Activated CD8-positive, alpha-beta memory T cell treated with anti-CD3 and anti-CD28 coated beads, Interleukin-2, amount 10 ng/mL, durations not matched to agents 7 days and 5 days (primary cell): ENCODE measurements around the gene TOM1. TPM values are rescaled to one million over a fixed set of nuclear protein-coding genes. Genes with fewer than 3 reads are reported as not detected.

Experiments used
- ATAC-seq: fragments of 150-1000 bp; cut with Tn5 transposase; one replicate; pipeline ENCODE4 v1.10.0; 2021; ENCODE audit warnings: moderate library complexity
- CTCF ChIA-PET: fragments of 350-600 bp; sonication (Branson Sonifier 250); formaldehyde crosslinking; loops from one replicate; lab custom pipeline; 2021; ENCODE audit warnings: antibody characterized with exemption; lab: Charles Lee
- DNase-seq: peaks from one replicate; pipeline ENCODE4 v3.0.0-alpha.2; 2020
- H3K27ac Mint-ChIP-seq: one replicate; pipeline ENCODE4 v1.8.0; 2021; ENCODE audit warnings: mild to moderate bottlenecking, mixed read lengths
- H3K27me3 Mint-ChIP-seq: one replicate; pipeline ENCODE4 v1.8.0; 2021; ENCODE audit warnings: mixed read lengths
- H3K36me3 Mint-ChIP-seq: one replicate; pipeline ENCODE4 v1.8.0; 2021; ENCODE audit warnings: mild to moderate bottlenecking, mixed read lengths
- H3K4me1 Mint-ChIP-seq: one replicate; pipeline ENCODE4 v1.8.0; 2021; ENCODE audit warnings: mixed read lengths
- H3K4me3 Mint-ChIP-seq: one replicate; pipeline ENCODE4 v1.8.0; 2021; ENCODE audit warnings: mild to moderate bottlenecking, moderate library complexity, mixed read lengths
- H3K9me3 Mint-ChIP-seq: one replicate; pipeline ENCODE4 v1.8.0; 2022; ENCODE audit warnings: low read depth, mixed read lengths
- total RNA-seq, 2 experiments: library from RNA; stranded (reverse); gene quantifications; one replicate each; pipeline ENCODE4 v1.2.3, GENCODE V29; 2021

TOM1 gene
- total RNA-seq, 2 experiments from 2014 or later = 16.1 to 20.5 TPM

DNA sequence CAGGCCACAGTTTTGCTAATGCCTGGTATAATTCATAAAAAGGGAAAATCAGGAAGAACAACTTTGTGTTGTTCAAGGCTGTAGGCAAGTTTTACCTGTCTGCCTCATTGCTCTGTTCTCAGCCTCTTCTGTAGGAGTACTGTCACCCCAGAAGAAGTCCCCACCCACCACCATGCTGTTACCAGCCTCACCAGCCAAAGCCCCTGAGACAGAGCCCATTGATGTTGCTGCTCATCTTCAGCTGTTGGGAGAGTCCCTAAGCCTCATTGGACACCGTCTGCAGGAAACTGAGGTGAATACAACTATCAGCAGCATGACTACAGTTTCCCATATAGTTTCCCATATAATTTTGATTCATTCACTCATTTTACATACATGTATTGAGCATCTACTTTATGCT, 11.6 kb upstream of the TOM1 start:
- H3K27me3 Mint-ChIP-seq = no peaks in the 10 kb centered on the region
- H3K9me3 Mint-ChIP-seq = no peaks in the 10 kb centered on the region
- ATAC-seq (no peak), DNase-seq (no peak)
- no peak overlapping the region for H3K27ac Mint-ChIP-seq
- CTCF ChIA-PET = no interaction called here
- peaks cover 2% of the 10 kb centered on the region for H3K4me1 Mint-ChIP-seq
- H3K4me3 Mint-ChIP-seq = no peak overlapping the region
- peaks cover 44% of the 10 kb centered on the region for H3K36me3 Mint-ChIP-seq

DNA sequence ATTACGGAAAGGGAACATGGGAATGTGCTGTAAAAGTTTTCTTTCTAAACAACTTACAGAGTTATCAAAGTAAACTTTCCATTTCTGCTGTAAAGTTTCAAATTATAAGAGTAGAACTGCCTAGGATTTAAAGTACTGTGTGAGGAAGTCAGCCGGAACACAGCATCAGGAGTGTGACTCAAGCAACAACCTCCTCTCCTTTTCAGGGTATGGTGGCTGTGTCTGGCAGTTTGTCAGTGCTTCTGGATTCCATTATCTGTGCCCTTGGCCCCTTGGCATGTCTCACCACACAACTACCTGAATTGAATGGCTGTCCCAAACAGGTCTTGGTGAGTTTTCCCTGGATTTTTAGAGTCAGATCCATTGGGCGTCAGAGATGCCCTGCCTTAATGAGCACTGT, 6.9 kb upstream of the TOM1 start:
- Mint-ChIP-seq H3K4me1 (no peaks in the 10 kb centered on the region), H3K27me3 (no peaks in the 10 kb centered on the region), H3K4me3 (no peak overlapping the region), H3K27ac (no peak overlapping the region), H3K9me3 (no peaks in the 10 kb centered on the region), H3K36me3 (peaks cover 42% of the 10 kb centered on the region)
- no peak for ATAC-seq
- no peak for DNase-seq
- CTCF ChIA-PET = no interaction called here

DNA sequence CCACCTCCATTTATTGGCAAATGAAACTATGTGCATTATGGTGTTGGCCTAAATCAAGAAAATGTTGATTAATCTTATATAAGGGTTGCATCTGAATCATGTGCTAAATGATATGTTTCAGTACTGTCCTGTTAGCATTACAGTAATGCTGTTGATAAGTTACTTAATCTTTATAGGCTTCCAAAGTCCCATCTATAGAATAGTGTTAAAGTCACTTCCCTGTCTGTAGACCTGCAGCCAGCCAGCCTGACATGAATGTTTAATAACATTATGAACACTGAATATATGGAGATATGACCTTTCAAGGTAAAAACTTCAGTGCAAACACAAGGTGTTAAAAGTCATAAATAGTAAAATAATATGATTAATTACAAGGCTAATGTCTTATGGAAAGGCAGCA, 3.6 kb upstream of the TOM1 start:
- H3K27me3 Mint-ChIP-seq = no peaks in the 10 kb centered on the region
- peaks cover 31% of the 10 kb centered on the region for H3K36me3 Mint-ChIP-seq
- CTCF ChIA-PET = no interaction called here
- H3K4me3 Mint-ChIP-seq = no peak overlapping the region
- no peak for ATAC-seq
- DNase-seq = no peak
- peaks cover 11% of the 10 kb centered on the region for H3K4me1 Mint-ChIP-seq
- H3K27ac Mint-ChIP-seq = no peak overlapping the region
- no peaks in the 10 kb centered on the region for H3K9me3 Mint-ChIP-seq

DNA sequence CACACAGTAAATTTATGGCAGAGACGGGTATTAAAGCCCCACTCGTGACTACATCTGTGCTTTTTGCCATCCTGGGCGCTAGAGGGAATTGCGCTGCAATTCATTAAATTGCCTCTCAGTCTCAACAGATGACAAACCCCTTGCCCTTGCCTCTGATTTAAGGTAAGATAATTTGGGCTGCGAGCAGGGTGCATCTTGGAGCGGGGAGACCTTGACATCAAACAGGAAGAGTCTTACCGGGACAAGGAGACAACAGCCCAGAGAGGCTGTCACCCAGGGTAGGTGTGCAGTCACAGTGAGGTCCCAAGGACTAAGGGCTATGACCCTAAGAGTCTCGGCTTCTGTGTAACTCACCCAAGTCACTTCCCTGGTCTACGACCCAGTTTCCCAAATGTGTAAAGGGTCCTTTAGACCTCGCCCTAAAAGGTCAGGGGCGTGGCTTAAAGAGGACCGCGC, 449 bp upstream of the TOM1 start:
- Mint-ChIP-seq H3K27me3 (no peaks in the 10 kb centered on the region), H3K36me3 (peaks cover 10% of the 10 kb centered on the region), H3K4me1 (peaks cover 17% of the 10 kb centered on the region), H3K27ac (peak overlapping the region; percentile 85), H3K9me3 (no peaks in the 10 kb centered on the region), H3K4me3 (peak overlapping the region; percentile 81)
- ATAC-seq (no peak), DNase-seq (no peak)
- CTCF ChIA-PET = interaction anchor here (1.0 kb wide), 2 partner anchors 12 to 29 kb away, joined by 3 to 4 read pairs; no protein-coding TSS in a partner anchor

DNA sequence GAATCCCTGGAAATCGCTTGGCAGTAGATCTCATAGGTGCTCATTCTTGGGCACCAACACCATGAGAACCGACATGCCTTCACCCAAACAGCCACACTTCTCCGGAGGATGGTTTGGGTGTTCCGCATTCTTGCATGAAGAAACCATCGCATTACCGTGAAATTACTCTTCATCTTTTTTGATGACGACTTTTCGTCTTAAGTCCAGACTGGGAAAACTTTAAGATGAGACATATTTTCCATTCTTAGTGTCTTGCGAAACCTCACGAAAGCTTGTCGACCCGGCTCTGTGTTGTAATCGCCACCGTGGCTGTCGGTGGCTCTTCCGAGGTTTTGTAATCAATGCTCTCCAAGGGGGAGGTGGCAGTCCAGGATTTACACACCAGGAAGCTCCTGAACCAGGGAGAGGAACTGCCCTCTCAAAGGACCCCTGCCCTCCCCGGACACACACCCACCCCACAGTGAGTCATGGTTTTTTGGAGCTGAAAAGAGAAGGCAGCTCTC, 1.7 kb downstream of the TOM1 start:
- H3K27me3 Mint-ChIP-seq = no peaks in the 10 kb centered on the region

DNA sequence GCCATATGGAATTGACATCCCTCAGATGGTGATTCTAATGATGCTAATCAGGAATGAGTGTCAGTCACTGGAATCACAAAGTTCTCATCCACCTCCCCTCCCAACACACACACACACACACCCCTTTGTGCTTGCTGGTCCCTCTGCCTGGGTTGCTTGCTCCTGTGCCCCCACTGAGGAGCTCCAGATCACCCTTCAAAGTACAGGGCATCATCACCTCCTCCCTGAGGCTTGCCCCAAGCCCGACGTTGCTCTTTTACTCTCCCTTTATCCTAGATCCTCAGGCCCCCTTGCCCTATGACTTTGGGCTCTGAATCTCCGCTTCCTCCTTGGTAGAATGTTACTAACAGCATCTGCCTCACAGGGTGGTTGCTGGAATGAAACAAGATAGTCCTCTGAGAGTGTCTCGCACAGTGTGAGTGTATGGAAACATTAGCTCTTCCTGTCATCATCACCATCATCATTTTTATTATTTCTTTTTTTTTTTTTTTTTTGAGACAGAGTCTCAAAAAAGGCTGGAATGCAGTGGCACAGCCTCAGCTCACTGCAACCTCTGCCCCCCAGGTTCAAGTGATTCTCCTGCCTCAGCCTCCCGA, 3.4 kb downstream of the TOM1 start:
- ATAC-seq (no peak), DNase-seq (no peak)
- H3K27ac Mint-ChIP-seq = no peak overlapping the region
- H3K36me3 Mint-ChIP-seq = peaks cover under 1% of the 10 kb centered on the region
- CTCF ChIA-PET = no interaction called here
- H3K9me3 Mint-ChIP-seq = no peaks in the 10 kb centered on the region
- peaks cover 40% of the 10 kb centered on the region for H3K4me1 Mint-ChIP-seq
- no peak overlapping the region for H3K4me3 Mint-ChIP-seq
- H3K27me3 Mint-ChIP-seq = no peaks in the 10 kb centered on the region

More for the DNA sequence above, 1.7 kb downstream of the TOM1 start:
- CTCF ChIA-PET = no interaction called here
- H3K4me3 Mint-ChIP-seq = peak overlapping the region; percentile 26
- no peak for DNase-seq
- no peak overlapping the region for H3K27ac Mint-ChIP-seq
- H3K36me3 Mint-ChIP-seq = peaks cover 8% of the 10 kb centered on the region
- ATAC-seq = no peak
- H3K4me1 Mint-ChIP-seq = peaks cover 27% of the 10 kb centered on the region
- no peaks in the 10 kb centered on the region for H3K9me3 Mint-ChIP-seq

DNA sequence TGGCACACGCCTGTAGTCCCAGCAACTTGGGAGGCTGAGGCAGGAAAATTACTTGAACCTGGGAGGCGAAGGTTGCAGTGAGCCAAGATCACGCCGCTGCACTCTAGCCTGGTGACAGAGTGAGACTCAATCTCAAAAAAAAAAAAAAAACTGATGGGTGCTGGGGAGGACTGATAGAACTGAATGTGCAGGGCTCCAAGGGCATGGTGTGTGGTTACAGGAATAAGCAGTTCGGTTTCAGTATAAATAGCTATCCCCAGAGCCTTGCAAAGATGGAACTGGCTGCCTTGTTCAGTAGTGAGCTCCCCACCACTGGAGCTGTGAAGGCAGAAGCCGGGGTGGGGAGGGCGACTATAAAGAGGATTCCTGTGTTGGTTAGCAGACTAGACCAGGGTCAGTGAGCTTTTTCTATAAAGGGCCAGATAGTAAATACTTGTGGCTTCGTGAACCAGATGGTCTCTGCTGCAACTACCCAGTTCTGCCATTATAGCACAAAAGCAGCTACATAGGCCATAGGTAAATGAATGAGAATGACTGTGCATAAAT, 5.9 kb downstream of the TOM1 start:
- H3K27ac Mint-ChIP-seq = no peak overlapping the region
- no peaks in the 10 kb centered on the region for H3K27me3 Mint-ChIP-seq
- H3K9me3 Mint-ChIP-seq = no peaks in the 10 kb centered on the region

DNA sequence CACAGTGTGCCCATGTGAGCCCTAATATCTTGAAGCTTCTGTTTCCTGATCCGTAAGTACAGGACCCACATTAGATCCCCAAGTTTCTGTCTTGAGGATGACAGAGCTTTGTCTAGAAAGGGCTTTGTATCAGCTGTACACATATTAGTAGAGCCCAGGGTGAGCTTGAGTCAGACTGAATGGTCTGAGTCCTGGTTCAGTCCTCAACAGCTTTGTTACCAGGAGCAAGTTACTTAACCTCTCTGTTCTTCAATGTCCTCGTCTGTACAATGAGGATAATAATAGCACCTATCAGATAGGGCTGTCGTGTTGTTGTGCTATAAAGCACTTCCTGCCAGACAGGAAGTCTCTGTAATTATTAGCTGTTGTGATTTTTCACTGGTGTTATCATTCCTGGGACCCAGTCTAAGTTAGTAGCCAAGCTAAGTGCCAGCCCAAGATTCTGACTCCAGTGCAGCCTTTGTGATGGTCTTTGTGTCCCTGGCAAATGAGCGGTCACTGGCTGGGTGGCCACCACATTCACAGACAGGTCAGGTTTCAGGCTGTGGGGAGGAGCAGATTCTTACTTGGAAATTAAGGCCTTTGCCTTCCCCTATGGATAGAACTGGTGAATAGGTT, 6.8 kb downstream of the TOM1 start:
- no peaks in the 10 kb centered on the region for H3K9me3 Mint-ChIP-seq
- no peaks in the 10 kb centered on the region for H3K27me3 Mint-ChIP-seq
- H3K36me3 Mint-ChIP-seq = no peaks in the 10 kb centered on the region
- ATAC-seq (no peak), DNase-seq (no peak)
- H3K27ac Mint-ChIP-seq = no peak overlapping the region
- no peak overlapping the region for H3K4me3 Mint-ChIP-seq
- peaks cover 58% of the 10 kb centered on the region for H3K4me1 Mint-ChIP-seq
- CTCF ChIA-PET = interaction anchor here (1.0 to 1.5 kb wide), 5 partner anchors 24 to 759 kb away, joined by 3 to 6 read pairs (median 5); partner anchors contain the start of gene HMGXB4

More for the DNA sequence above, 5.9 kb downstream of the TOM1 start:
- no peak overlapping the region for H3K4me3 Mint-ChIP-seq
- no peaks in the 10 kb centered on the region for H3K36me3 Mint-ChIP-seq
- peaks cover 54% of the 10 kb centered on the region for H3K4me1 Mint-ChIP-seq
- CTCF ChIA-PET = interaction anchor here (1.5 kb wide), 1 partner anchor 760 kb away, joined by 5 read pairs; no protein-coding TSS in a partner anchor
- ATAC-seq (no peak), DNase-seq (no peak)

DNA sequence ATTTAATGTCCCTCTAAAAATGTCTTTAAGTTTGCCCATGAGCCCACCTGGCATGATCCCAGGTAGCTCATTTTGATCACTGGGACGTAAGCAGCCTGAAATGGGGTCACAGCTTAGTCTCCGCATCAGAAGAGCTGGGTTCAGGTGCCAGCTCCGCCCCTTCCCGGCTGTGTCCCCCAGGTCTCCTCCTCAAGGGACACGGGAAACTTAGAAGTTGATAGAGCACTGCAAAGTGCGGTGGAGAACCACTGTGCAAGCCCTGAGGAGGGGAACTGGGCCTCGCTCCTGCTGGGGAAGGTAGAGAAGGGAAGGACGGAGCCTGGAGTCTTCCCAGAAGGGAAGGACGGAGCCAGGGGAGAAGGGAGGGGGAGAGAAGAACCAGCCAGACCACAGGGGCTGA, 7.7 kb downstream of the TOM1 start:
- H3K9me3 Mint-ChIP-seq = no peaks in the 10 kb centered on the region
- H3K4me1 Mint-ChIP-seq = peaks cover 60% of the 10 kb centered on the region
- no peak overlapping the region for H3K4me3 Mint-ChIP-seq
- CTCF ChIA-PET = interaction anchor here (1.0 to 1.3 kb wide), 4 partner anchors 23 to 157 kb away, joined by 3 to 6 read pairs (median 4); partner anchors contain the start of gene HMGXB4
- no peaks in the 10 kb centered on the region for H3K27me3 Mint-ChIP-seq
- no peaks in the 10 kb centered on the region for H3K36me3 Mint-ChIP-seq
- no peak overlapping the region for H3K27ac Mint-ChIP-seq
- ATAC-seq = no peak
- no peak for DNase-seq

DNA sequence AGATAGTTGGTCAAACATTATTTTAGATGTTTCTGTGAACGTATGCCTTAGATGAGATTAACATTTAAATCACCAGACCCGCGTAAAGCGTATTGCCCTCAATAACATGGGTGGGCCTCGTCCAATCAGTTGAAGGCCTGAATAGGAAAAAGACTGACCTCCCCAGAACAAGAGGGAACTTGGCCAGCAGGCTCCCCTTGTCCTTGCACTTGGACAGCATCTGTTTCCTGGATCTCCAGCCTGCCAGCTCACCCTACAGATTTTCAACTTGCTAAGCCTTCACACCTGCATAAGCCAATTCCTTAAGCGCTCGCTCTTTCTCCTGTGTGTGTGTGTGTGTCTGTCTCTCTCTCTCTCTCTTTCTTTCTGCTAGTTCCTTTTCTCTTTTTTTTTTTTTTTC, 8.2 kb downstream of the TOM1 start:
- no peak overlapping the region for H3K4me3 Mint-ChIP-seq
- H3K27ac Mint-ChIP-seq = no peak overlapping the region
- no peaks in the 10 kb centered on the region for H3K9me3 Mint-ChIP-seq
- no peaks in the 10 kb centered on the region for H3K27me3 Mint-ChIP-seq
- H3K4me1 Mint-ChIP-seq = peaks cover 65% of the 10 kb centered on the region
- no peak for DNase-seq
- no peak for ATAC-seq
- H3K36me3 Mint-ChIP-seq = no peaks in the 10 kb centered on the region
- CTCF ChIA-PET = no interaction called here

DNA sequence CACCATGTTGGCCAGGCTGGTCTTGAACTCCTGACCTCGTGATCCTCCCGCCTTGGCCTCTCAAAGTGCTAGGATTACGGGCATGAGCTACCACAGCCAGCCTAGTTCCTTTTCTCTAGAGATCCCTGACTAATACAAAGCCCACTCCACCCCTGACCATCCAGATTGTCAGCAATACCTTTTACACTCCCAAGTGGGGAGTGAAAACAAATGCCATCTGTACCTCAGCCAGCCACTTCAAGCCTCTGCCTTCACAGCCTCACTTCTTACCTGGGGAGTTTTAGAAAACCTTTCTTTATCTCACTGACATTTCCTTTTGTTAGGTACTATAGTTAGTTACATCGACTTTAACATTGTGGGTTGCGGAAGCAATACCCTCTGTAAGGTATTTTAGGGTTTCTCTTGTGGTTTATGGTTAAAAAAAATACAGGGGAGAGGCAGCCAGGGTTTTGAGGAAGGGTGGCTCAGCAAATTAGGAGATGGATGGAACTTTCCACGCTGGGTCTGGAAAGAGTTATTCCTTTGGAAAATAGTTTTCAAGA, 8.9 kb downstream of the TOM1 start:
- no peak for DNase-seq

DNA sequence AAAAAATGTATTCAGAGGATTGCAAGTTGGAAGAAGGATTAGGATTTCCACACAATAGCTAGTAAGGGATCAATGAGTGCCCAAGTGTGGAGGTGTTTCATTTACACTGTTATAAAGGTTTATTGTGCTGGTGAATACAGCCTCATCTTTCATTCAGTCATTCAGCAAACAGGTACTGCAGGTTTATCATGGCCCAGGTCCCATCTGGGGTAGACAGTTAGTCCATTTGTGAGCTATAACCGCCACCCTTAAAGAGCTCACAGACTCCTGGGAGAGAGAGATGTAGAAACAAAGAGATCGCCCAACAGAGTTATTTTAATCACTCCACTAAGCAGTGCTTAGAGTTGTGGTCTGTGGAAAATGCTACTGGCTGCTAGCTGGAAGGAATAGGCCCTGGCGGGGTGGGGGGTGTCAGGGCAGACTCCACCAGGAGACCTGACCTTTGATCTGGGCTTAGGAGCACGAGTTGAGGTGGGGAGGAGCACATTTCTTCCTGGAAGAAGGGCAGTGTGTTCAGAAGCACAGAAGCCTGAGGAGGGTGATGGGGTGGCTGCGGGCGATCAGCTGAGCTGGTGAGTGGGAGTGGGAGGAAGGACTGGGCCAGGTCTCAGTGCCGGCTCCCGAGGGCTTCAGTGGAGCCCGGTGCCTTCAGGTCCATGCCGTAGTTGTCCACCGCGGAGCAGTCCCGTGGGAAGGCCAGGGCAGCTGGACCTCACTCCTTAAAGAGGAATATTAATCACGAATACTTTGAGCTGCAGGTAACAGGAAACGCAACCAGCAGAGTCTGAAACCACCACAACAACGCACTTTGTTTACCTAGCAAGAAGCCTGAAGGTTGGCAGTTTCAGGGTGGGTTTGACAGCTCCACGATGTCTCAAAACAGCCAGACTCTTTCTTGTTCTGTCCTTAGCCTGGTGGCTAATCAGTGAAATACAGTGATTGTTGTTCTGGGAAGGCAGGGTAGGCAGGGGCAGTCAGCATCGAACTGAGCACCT, 11.2 kb downstream of the TOM1 start:
- Mint-ChIP-seq H3K27me3 (no peaks in the 10 kb centered on the region), H3K9me3 (no peaks in the 10 kb centered on the region), H3K27ac (no peak overlapping the region), H3K4me3 (no peak overlapping the region), H3K4me1 (peaks cover 74% of the 10 kb centered on the region), H3K36me3 (no peaks in the 10 kb centered on the region)
- DNase-seq (no peak), ATAC-seq (no peak)
- CTCF ChIA-PET = interaction anchor here (1.1 to 1.7 kb wide), 3 partner anchors 11 to 79 kb away, joined by 3 to 4 read pairs (median 4); partner anchors contain the start of gene TOM1

More for the DNA sequence above, 8.9 kb downstream of the TOM1 start:
- CTCF ChIA-PET = interaction anchor here (1.7 kb wide), 1 partner anchor 77 kb away, joined by 4 read pairs; no protein-coding TSS in a partner anchor
- no peak overlapping the region for H3K4me3 Mint-ChIP-seq
- H3K27ac Mint-ChIP-seq = peak overlapping the region; percentile 24
- H3K36me3 Mint-ChIP-seq = no peaks in the 10 kb centered on the region
- peaks cover 71% of the 10 kb centered on the region for H3K4me1 Mint-ChIP-seq
- no peaks in the 10 kb centered on the region for H3K9me3 Mint-ChIP-seq
- ATAC-seq = no peak
- H3K27me3 Mint-ChIP-seq = no peaks in the 10 kb centered on the region
